HepG2 (cell line): ENCODE results near the gene SSBP1. TPM values are rescaled to one million over a fixed set of nuclear protein-coding genes. Genes with fewer than 3 reads are reported as not detected.

Experiments used
- BHLHE40 ChIP-seq: IDR thresholded peaks from 2 replicates; pipeline ENCODE4 v1.6.1; 2011; ENCODE audit warnings: low read length, improper control_type of control experiment
- FLYWCH1 ChIP-seq: sonication (generic); formaldehyde crosslinking; IDR thresholded peaks from 2 replicates; pipeline ENCODE4 v1.8.1; 2023; ENCODE audit warnings: mild to moderate bottlenecking, missing genetic modification reagents
- HNF4G ChIP-seq, 2 experiments: sonication (generic) in 1 of 2; formaldehyde crosslinking in 1 of 2; IDR thresholded peaks; 2 replicates each; pipeline versions ENCODE4 v1.4.0 to v1.6.1; 2011 to 2020; ENCODE audit warnings: borderline replicate concordance in 2 of 2, low read depth in 2 of 2, mild to moderate bottlenecking in 2 of 2, low read length in 1 of 2, missing genetic modification reagents in 1 of 2, moderate library complexity in 1 of 2
- IRX3 ChIP-seq: sonication (generic); formaldehyde crosslinking; IDR thresholded peaks from 2 replicates; pipeline ENCODE4 v1.8.1; 2023; ENCODE audit warnings: mild to moderate bottlenecking, low read depth, missing genetic modification reagents, borderline replicate concordance
- KAT7 ChIP-seq: IDR thresholded peaks from 2 replicates; pipeline ENCODE4 v1.6.1; 2018; ENCODE audit warnings: borderline replicate concordance, missing compliant biosample characterization
- KDM3A ChIP-seq: IDR thresholded peaks from 2 replicates; pipeline ENCODE4 v1.6.1; 2018; ENCODE audit warnings: low read depth, missing compliant biosample characterization
- KDM5A ChIP-seq: fragments of 200-600 bp; sonication (generic); IDR thresholded peaks from 2 replicates; pipeline ENCODE4 v1.7.0; 2018; ENCODE audit warnings: antibody characterized with exemption, mild to moderate bottlenecking, low read length, borderline replicate concordance
- MEIS1 ChIP-seq: sonication (generic); formaldehyde crosslinking; IDR thresholded peaks from 2 replicates; pipeline ENCODE4 v1.9.0; 2021; ENCODE audit warnings: mild to moderate bottlenecking, missing genetic modification reagents, moderate library complexity, borderline replicate concordance
- MXI1 ChIP-seq: IDR thresholded peaks from 3 replicates; pipeline ENCODE4 v1.6.1; 2012; ENCODE audit warnings: low read depth, low read length, inconsistent platforms, borderline replicate concordance
- MYC ChIP-seq: sonication (generic); formaldehyde crosslinking; IDR thresholded peaks from 2 replicates; pipeline ENCODE4 v1.9.0; 2021; ENCODE audit warnings: missing genetic modification reagents, borderline replicate concordance
- SMAD3 ChIP-seq: sonication (generic); formaldehyde crosslinking; IDR thresholded peaks from 2 replicates; pipeline ENCODE4 v1.4.0; 2020; ENCODE audit warnings: missing genetic modification reagents
- SP1 ChIP-seq, 2 experiments: fragments of 450-650 bp in 1 of 2; sonication (generic) in 1 of 2; formaldehyde crosslinking in 1 of 2; IDR thresholded peaks; 2 replicates each; pipeline versions ENCODE4 v1.4.0 to v1.6.1; 2016 to 2020; ENCODE audit warnings: missing genetic modification reagents in 1 of 2
- TOE1 ChIP-seq: sonication (generic); formaldehyde crosslinking; IDR thresholded peaks from 2 replicates; pipeline ENCODE4 v1.4.0; 2020; ENCODE audit warnings: mild to moderate bottlenecking, missing genetic modification reagents
- U2AF1 ChIP-seq: fragments of 200-400 bp; formaldehyde crosslinking; optimal IDR thresholded peaks from 2 replicates; pipeline ENCODE3; 2017; ENCODE audit warnings: mild to moderate bottlenecking, low read depth, low read length
- ZFP90 ChIP-seq: sonication (generic); formaldehyde crosslinking; IDR thresholded peaks from 2 replicates; pipeline ENCODE4 v1.8.0; 2022; ENCODE audit warnings: missing genetic modification reagents, mild to moderate bottlenecking, inconsistent platforms, borderline replicate concordance
- ZNF260 ChIP-seq: sonication (generic); formaldehyde crosslinking; IDR thresholded peaks from 2 replicates; pipeline ENCODE4 v1.4.0; 2020; ENCODE audit warnings: missing genetic modification reagents, low read depth, mild to moderate bottlenecking, borderline replicate concordance
- ZNF44 ChIP-seq: sonication (generic); formaldehyde crosslinking; IDR thresholded peaks from 2 replicates; pipeline ENCODE4 v1.5.1; 2020; ENCODE audit warnings: mild to moderate bottlenecking, missing genetic modification reagents
- ZNF564 ChIP-seq: sonication (generic); formaldehyde crosslinking; IDR thresholded peaks from 2 replicates; pipeline ENCODE4 v1.8.1; 2023; ENCODE audit warnings: mild to moderate bottlenecking, missing genetic modification reagents
- ZNF615 ChIP-seq: sonication (generic); formaldehyde crosslinking; IDR thresholded peaks from 2 replicates; pipeline ENCODE4 v1.5.0; 2020; ENCODE audit warnings: mild to moderate bottlenecking, missing genetic modification reagents, borderline replicate concordance
- ZNF737 ChIP-seq: sonication (generic); formaldehyde crosslinking; IDR thresholded peaks from 2 replicates; pipeline ENCODE4 v1.5.0; 2020; ENCODE audit warnings: missing genetic modification reagents, mild to moderate bottlenecking, borderline replicate concordance
- ZSCAN31 ChIP-seq: sonication (generic); formaldehyde crosslinking; IDR thresholded peaks from 2 replicates; pipeline ENCODE4 v1.5.0; 2020; ENCODE audit warnings: low read depth, mild to moderate bottlenecking, missing genetic modification reagents
- polyA plus RNA-seq, 8 experiments: library from polyadenylated mRNA; depleted of rRNA in 3 of 8; stranded (reverse) in 7 of 8; unstranded in 1 of 8; fragments of >200 nt; fragmentation: Illumina TruSeq in 4 of 8; extraction: Trizol in 4 of 8; gene quantifications; 2 replicates each; pipeline versions ENCODE4 v1.2.1 to v1.2.3, GENCODE V29; 2011 to 2016; ENCODE audit warnings: low read depth in 4 of 8, missing spikeins in 1 of 8, mixed read lengths in 1 of 8; ENCODE audit not compliant: insufficient read depth in 1 of 8
- total RNA-seq, 5 experiments: library from RNA; depleted of rRNA; stranded (reverse); fragments of >200 nt; fragmentation: Illumina TruSeq; extraction: Trizol; gene quantifications; 2 replicates each; pipeline ENCODE4 v1.2.3, GENCODE V29; 2016; ENCODE audit warnings: low read depth in 1 of 5
- TF ChIP-seq, protein P1 (sequence below): sonication (generic); formaldehyde crosslinking; IDR thresholded peaks from 2 replicates; pipeline ENCODE4 v1.4.0; 2020; ENCODE audit warnings: missing genetic modification reagents, borderline replicate concordance
- TF ChIP-seq, protein P2 (sequence below): sonication (generic); formaldehyde crosslinking; IDR thresholded peaks from 2 replicates; pipeline ENCODE4 v1.5.0; 2020; ENCODE audit warnings: missing genetic modification reagents

The SSBP1 gene
- total and polyA plus RNA-seq, 2 of the 13 experiments (the other 11 are each of a cell fraction or from before 2014, with no cell fraction given), result 64.4 to 254 TPM

DNA sequence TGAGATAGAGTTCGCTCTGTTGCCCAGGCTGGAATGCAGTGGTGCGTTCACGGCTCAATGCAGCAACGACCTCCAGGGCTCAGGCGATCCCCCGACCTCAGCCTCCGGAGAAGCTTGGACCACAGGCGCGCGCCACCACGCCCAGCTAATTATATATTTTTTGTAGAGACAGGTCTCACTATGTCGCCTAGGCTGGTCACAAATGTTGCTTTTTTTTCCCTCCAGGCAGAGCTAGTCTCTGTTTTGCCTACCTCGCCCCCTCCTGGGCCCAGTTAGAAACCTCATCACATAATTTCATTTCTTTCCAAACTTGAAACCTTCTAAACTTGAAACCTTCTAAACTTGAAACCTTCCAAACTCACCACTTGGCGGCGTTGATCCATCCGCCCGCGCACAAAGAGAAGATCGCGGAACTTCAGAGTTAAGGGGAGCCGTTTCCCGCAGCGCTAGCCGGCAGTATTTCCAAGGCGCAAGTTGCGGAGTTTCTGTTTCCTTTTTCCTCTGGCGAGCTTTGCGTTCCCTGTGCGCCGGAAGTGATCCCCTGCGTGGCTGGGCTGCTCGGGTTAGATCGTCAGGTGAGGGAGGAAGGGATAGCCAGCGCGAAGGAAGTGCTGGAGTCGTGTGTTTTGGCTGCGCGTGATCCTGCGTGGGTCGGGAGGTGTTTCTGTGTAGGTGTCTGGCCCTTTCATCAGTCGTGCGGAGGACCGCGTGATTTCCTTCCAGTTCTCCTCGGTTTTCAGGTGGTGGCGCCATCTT lies at the start of gene SSBP1 (continued):
- TF ChIP-seq FLYWCH1 (CRISPR knock-in tag) (no peak), BHLHE40 (peak; percentile 36; the same call in 1 of the 2 replicates), ZNF737 (CRISPR knock-in tag) (peak; percentile 88; the same call in 1 of the 2 replicates), KDM5A (peak; percentile 97), ZFP90 (CRISPR knock-in tag) (no peak), ZNF615 (peak; percentile 87; the same call in 1 of the 2 replicates), SP1 (IDR thresholded peaks at IDR 0.05) (no peak), SP1 (CRISPR knock-in tag; IDR thresholded peaks at IDR 0.05) (peak; percentile 82; the same call in 1 of the 2 replicates), MYC (CRISPR knock-in tag) (peak; percentile 96), MXI1 (peak; percentile 84; the same call in 2 of the 3 replicates), TOE1 (CRISPR knock-in tag) (peak; percentile 73; the same call in 1 of the 2 replicates), U2AF1 (peak; percentile 67), ZSCAN31 (CRISPR knock-in tag) (peak; percentile 84), KAT7 (CRISPR knock-in tag) (peak; percentile 88), KDM3A (peak; percentile 95), MEIS1 (CRISPR knock-in tag) (peak; percentile 78), IRX3 (CRISPR knock-in tag) (no peak), SMAD3 (CRISPR knock-in tag) (peak; percentile 99), ZNF44 (CRISPR knock-in tag) (0 out of 2 replicates have a peak, but pooled peaks have one; percentile 22), ZNF564 (0 out of 2 replicates have a peak, but pooled peaks have one; percentile 53), ZNF260 (CRISPR knock-in tag) (no peak), HNF4G (IDR thresholded peaks at IDR 0.05; ENCODE audit: borderline replicate concordance, low read depth, low read length) (peak; percentile 13; the same call in 1 of the 2 replicates), HNF4G (CRISPR knock-in tag; IDR thresholded peaks at IDR 0.05; ENCODE audit: borderline replicate concordance, low read depth) (no peak)
- TF ChIP-seq, protein P1, sequence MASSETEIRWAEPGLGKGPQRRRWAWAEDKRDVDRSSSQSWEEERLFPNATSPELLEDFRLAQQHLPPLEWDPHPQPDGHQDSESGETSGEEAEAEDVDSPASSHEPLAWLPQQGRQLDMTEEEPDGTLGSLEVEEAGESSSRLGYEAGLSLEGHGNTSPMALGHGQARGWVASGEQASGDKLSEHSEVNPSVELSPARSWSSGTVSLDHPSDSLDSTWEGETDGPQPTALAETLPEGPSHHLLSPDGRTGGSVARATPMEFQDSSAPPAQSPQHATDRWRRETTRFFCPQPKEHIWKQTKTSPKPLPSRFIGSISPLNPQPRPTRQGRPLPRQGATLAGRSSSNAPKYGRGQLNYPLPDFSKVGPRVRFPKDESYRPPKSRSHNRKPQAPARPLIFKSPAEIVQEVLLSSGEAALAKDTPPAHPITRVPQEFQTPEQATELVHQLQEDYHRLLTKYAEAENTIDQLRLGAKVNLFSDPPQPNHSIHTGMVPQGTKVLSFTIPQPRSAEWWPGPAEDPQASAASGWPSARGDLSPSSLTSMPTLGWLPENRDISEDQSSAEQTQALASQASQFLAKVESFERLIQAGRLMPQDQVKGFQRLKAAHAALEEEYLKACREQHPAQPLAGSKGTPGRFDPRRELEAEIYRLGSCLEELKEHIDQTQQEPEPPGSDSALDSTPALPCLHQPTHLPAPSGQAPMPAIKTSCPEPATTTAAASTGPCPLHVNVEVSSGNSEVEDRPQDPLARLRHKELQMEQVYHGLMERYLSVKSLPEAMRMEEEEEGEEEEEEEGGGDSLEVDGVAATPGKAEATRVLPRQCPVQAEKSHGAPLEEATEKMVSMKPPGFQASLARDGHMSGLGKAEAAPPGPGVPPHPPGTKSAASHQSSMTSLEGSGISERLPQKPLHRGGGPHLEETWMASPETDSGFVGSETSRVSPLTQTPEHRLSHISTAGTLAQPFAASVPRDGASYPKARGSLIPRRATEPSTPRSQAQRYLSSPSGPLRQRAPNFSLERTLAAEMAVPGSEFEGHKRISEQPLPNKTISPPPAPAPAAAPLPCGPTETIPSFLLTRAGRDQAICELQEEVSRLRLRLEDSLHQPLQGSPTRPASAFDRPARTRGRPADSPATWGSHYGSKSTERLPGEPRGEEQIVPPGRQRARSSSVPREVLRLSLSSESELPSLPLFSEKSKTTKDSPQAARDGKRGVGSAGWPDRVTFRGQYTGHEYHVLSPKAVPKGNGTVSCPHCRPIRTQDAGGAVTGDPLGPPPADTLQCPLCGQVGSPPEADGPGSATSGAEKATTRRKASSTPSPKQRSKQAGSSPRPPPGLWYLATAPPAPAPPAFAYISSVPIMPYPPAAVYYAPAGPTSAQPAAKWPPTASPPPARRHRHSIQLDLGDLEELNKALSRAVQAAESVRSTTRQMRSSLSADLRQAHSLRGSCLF (CRISPR knock-in tag), result no peak
- TF ChIP-seq, protein P2, sequence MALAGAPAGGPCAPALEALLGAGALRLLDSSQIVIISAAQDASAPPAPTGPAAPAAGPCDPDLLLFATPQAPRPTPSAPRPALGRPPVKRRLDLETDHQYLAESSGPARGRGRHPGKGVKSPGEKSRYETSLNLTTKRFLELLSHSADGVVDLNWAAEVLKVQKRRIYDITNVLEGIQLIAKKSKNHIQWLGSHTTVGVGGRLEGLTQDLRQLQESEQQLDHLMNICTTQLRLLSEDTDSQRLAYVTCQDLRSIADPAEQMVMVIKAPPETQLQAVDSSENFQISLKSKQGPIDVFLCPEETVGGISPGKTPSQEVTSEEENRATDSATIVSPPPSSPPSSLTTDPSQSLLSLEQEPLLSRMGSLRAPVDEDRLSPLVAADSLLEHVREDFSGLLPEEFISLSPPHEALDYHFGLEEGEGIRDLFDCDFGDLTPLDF (CRISPR knock-in tag), result peak; percentile 49; the same call in 1 of the 2 replicates
